Body of pancreas (tissue), 4 donors: ENCODE results near the gene CD274.

ENCODE experiments used
- POLR2A ChIP-seq, 3 donors: fragments of 450-650 bp; IDR thresholded peaks; one replicate each; pipeline ENCODE4 v1.6.1; 2016; ENCODE audit warnings: antibody characterized with exemption in 3 of 3, mild to moderate bottlenecking in 2 of 3
- TF ChIP-seq, protein P1 (sequence below), 7 experiments: fragments of 450-650 bp in 4 of 7; fragments of 200-600 bp in 3 of 7; sonication (generic) in 3 of 7; IDR thresholded peaks; one replicate each; pipeline ENCODE4 v1.5.1; 2016 to 2019; ENCODE audit warnings: antibody characterized with exemption in 7 of 7

DNA sequence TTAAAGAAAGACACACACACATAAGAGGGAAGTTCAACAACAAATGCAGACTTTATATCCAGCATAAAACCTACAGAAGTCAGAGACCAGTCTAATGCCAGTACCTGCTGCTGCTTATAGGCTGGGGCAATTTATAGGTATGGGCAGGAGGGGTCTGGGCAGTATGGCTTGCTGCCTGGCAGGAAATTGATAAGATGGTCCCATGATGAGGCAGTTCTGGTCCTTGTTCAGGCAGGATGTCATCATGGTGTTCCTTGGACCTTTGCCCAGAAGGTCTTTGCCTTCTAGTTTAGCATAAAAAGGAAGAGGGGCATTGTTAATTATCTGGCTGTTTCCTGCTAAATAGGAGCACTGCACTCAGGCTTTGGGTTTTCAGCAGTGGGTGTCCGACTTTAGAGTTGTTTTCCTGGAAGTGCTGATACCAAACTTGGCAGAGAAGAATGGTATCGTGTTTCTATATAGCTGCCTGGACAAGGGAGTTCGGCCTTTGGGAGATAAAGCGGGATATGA is 49.6 kb downstream of the CD274 start:
- TF ChIP-seq, protein P1, sequence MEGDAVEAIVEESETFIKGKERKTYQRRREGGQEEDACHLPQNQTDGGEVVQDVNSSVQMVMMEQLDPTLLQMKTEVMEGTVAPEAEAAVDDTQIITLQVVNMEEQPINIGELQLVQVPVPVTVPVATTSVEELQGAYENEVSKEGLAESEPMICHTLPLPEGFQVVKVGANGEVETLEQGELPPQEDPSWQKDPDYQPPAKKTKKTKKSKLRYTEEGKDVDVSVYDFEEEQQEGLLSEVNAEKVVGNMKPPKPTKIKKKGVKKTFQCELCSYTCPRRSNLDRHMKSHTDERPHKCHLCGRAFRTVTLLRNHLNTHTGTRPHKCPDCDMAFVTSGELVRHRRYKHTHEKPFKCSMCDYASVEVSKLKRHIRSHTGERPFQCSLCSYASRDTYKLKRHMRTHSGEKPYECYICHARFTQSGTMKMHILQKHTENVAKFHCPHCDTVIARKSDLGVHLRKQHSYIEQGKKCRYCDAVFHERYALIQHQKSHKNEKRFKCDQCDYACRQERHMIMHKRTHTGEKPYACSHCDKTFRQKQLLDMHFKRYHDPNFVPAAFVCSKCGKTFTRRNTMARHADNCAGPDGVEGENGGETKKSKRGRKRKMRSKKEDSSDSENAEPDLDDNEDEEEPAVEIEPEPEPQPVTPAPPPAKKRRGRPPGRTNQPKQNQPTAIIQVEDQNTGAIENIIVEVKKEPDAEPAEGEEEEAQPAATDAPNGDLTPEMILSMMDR (IDR thresholded peaks at IDR 0.05), result no peak
- no peak for TF ChIP-seq POLR2A (IDR thresholded peaks at IDR 0.05)
